HCT116 (cell line): ENCODE measurements around the gene HDGFL3. TPM values are rescaled to one million over a fixed set of nuclear protein-coding genes. Genes with fewer than 3 reads are reported as not detected.

Source experiments
- ATAC-seq: fragments of 200-7000 bp; cut with Tn5 transposase; 2 replicates; pipeline ENCODE4 v1.9.1; 2020; ENCODE audit warnings: mild to moderate bottlenecking, moderate library complexity
- BruUV-seq: library from RNA; stranded (reverse); fragments of 400-500 nt; replicated peaks from 2 replicates; lab custom pipeline; 2021; lab: Mats Ljungman, UMichigan
- CTCF ChIA-PET: fragments of 300-600 bp; sonication (Branson Sonifier 250); formaldehyde crosslinking; loops from one replicate; lab custom pipeline; 2021; ENCODE audit warnings: antibody characterized with exemption; lab: Charles Lee
- POLR2A ChIA-PET: fragments of 300-600, 350-600 bp; sonication (Branson Sonifier 250); formaldehyde crosslinking; loops from one replicate; lab custom pipeline; 2021; ENCODE audit warnings: antibody characterized with exemption; lab: Charles Lee
- RAD21 ChIA-PET, 2 experiments: fragments of 300-600 bp; sonication (Branson Sonifier 250); formaldehyde crosslinking; loops; one replicate each; lab custom pipeline; 2023; ENCODE audit warnings: low total read pairs in 2 of 2; ENCODE audit not compliant: uncharacterized antibody in 2 of 2, unreplicated experiment in 2 of 2, low non-redundant PET in 1 of 2; lab: Charles Lee
- DNase-seq: peaks from one replicate; pipeline ENCODE4 v3.0.0-alpha.2; 2010; ENCODE audit warnings: low read depth, low spot score
- H2AFZ ChIP-seq: fragments of 200-600 bp; shearing (Covaris generic), sonication (generic); 2 replicates; pipeline ENCODE4 v1.6.1; 2017; ENCODE audit warnings: low read depth, mixed run types, mixed read lengths, antibody characterized with exemption, low read length; ENCODE audit not compliant: poor library complexity, severe bottlenecking
- H3K27ac ChIP-seq: 2 replicates; pipeline ENCODE4 v1.5.1; 2012; ENCODE audit warnings: low read depth, low read length
- H3K27me3 ChIP-seq: fragments of 200-600 bp; sonication (generic); 2 replicates; pipeline ENCODE4 v1.6.1; 2016; ENCODE audit warnings: mixed run types, low read length, mixed read lengths; ENCODE audit not compliant: insufficient read depth
- H3K36me3 ChIP-seq, 2 experiments: fragments of 200-500 bp in 1 of 2; fragments of 200-600 bp in 1 of 2; sonication (Bioruptor generic) in 1 of 2; sonication (generic) in 1 of 2; 2 replicates each; pipeline versions ENCODE4 v1.5.1 to v1.6.1; 2014 to 2016; ENCODE audit warnings: low read length in 2 of 2, inconsistent platforms in 1 of 2, mixed read lengths in 1 of 2, mixed run types in 1 of 2; ENCODE audit not compliant: insufficient read depth in 2 of 2, control insufficient read depth in 1 of 2
- H3K4me1 ChIP-seq, 2 experiments: fragments of 200-600 bp in 1 of 2; sonication (generic) in 1 of 2; 2 replicates each; pipeline versions ENCODE4 v1.5.1 to v1.6.1; 2012 to 2017; ENCODE audit warnings: low read length in 2 of 2, inconsistent platforms in 1 of 2, mild to moderate bottlenecking in 1 of 2, mixed read lengths in 1 of 2, mixed run types in 1 of 2, moderate library complexity in 1 of 2; ENCODE audit not compliant: insufficient read depth in 2 of 2, control insufficient read depth in 1 of 2
- H3K4me2 ChIP-seq: fragments of 200-600 bp; sonication (generic); 2 replicates; pipeline ENCODE4 v1.6.1; 2017; ENCODE audit warnings: mixed run types, low read length, mixed read lengths
- H3K4me3 ChIP-seq, 2 experiments: fragments of 200-600 bp in 1 of 2; sonication (generic) in 1 of 2; replicated peaks in 1 of 2; 2 replicates each; pipeline ENCODE4 v1.5.1; 2011 to 2016; ENCODE audit warnings: low read length in 2 of 2, control low read depth in 1 of 2, low read depth in 1 of 2, mild to moderate bottlenecking in 1 of 2, mixed read lengths in 1 of 2, mixed run types in 1 of 2
- H3K79me2 ChIP-seq: fragments of 200-600 bp; sonication (generic); 2 replicates; pipeline ENCODE4 v1.6.1; 2017; ENCODE audit warnings: mild to moderate bottlenecking, mixed run types, low read length, moderate library complexity, mixed read lengths; ENCODE audit not compliant: insufficient read depth
- H3K9ac ChIP-seq: fragments of 200-600 bp; sonication (generic); 2 replicates; pipeline ENCODE4 v1.6.1; 2016; ENCODE audit warnings: low read length, mixed read lengths
- H3K9me2 ChIP-seq: fragments of 200-600 bp; sonication (generic), shearing (Covaris generic); 2 replicates; pipeline ENCODE4 v1.6.1; 2017; ENCODE audit warnings: mixed run types, mild to moderate bottlenecking, moderate library complexity; ENCODE audit not compliant: insufficient read depth
- H3K9me3 ChIP-seq, 2 experiments: fragments of 200-500 bp in 1 of 2; fragments of 200-600 bp in 1 of 2; sonication (Bioruptor generic) in 1 of 2; sonication (generic) in 1 of 2; 2 replicates each; pipeline ENCODE4 v1.6.1; 2014 to 2017; ENCODE audit warnings: low read length in 2 of 2, mixed read lengths in 2 of 2, inconsistent platforms in 1 of 2, low read depth in 1 of 2, mild to moderate bottlenecking in 1 of 2, mixed run types in 1 of 2, moderate library complexity in 1 of 2; ENCODE audit not compliant: control insufficient read depth in 1 of 2, insufficient read depth in 1 of 2
- H4K20me1 ChIP-seq: fragments of 200-600 bp; sonication (generic), shearing (Covaris generic); 2 replicates; pipeline ENCODE4 v1.6.1; 2017; ENCODE audit warnings: mixed run types, mild to moderate bottlenecking, moderate library complexity; ENCODE audit not compliant: insufficient read depth
- ATF3 ChIP-seq: IDR thresholded peaks from 2 replicates; pipeline ENCODE4 v1.6.1; 2012
- CTCF ChIP-seq, 3 experiments: fragments of 200-600 bp in 1 of 3; sonication (generic) in 1 of 3; IDR thresholded peaks in 2 of 3; conservative IDR thresholded peaks in 1 of 3; 2 replicates each; pipeline ENCODE4 v1.5.1; 2012 to 2017; ENCODE audit warnings: low read depth in 2 of 3, low read length in 2 of 3, antibody characterized with exemption in 1 of 3, borderline replicate concordance in 1 of 3, control low read depth in 1 of 3, mild to moderate bottlenecking in 1 of 3, mixed read lengths in 1 of 3, mixed run types in 1 of 3, moderate library complexity in 1 of 3; ENCODE audit not compliant: insufficient read depth in 1 of 3
- EGR1 ChIP-seq: IDR thresholded peaks from 2 replicates; pipeline ENCODE4 v1.6.1; 2012; ENCODE audit warnings: low read depth
- EZH2 ChIP-seq: fragments of 200-600 bp; sonication (generic); IDR thresholded peaks from 2 replicates; pipeline ENCODE4 v1.6.1; 2017; ENCODE audit warnings: antibody characterized with exemption, mixed run types
- MAX ChIP-seq: IDR thresholded peaks from 2 replicates; pipeline ENCODE4 v1.6.1; 2012
- RAD21 ChIP-seq: IDR thresholded peaks from 2 replicates; pipeline ENCODE4 v1.6.1; 2012; ENCODE audit warnings: low read depth, mild to moderate bottlenecking
- SIN3A ChIP-seq: IDR thresholded peaks from 2 replicates; pipeline ENCODE4 v1.6.1; 2012; ENCODE audit warnings: low read depth
- ZBTB33 ChIP-seq: IDR thresholded peaks from 2 replicates; pipeline ENCODE4 v1.6.1; 2011; ENCODE audit warnings: mild to moderate bottlenecking, low read length, moderate library complexity; ENCODE audit not compliant: insufficient replicate concordance; ENCODE audit errors: extremely low read depth
- ZFX ChIP-seq: fragments of 450-650 bp; IDR thresholded peaks from 2 replicates; pipeline ENCODE4 v1.6.1; 2017
- intact Hi-C: fragments of 100-400 bp; cut with micrococcal nuclease; formaldehyde crosslinking; loops from 2 replicates; pipeline ENCODE4 v1.10.0; 2022
- total RNA-seq: library from RNA; stranded (reverse); gene quantifications from one replicate; pipeline ENCODE4 v1.2.1, GENCODE V29; 2021; ENCODE audit not compliant: unreplicated experiment

Gene HDGFL3
- total RNA-seq, 1 experiment from 2014 or later: 0.64 TPM

GRCh38 chr15:83248151-83249029 is 40.8 kb upstream of the HDGFL3 start:
- Histone ChIP-seq H3K4me1 (no peaks in the 10 kb centered on the region), H3K79me2 (no peaks in the 10 kb centered on the region), H3K4me2 (peak overlapping the region; percentile 25; the same call in 1 of the 2 replicates), H3K4me3 (no peak overlapping the region), H3K27ac (no peak overlapping the region), H3K27me3 (no peaks in the 10 kb centered on the region), H3K36me3 (no peaks in the 10 kb centered on the region), H3K9me2 (no peaks in the 10 kb centered on the region), H3K9me3 (no peaks in the 10 kb centered on the region), H2AFZ (peak overlapping the region; percentile 71), H4K20me1 (no peaks in the 10 kb centered on the region), H3K9ac (no peak overlapping the region)
- TF ChIP-seq RAD21 (peak; percentile 94), MAX (no peak), CTCF (IDR thresholded peaks at IDR 0.05 in 2 of 3, conservative IDR thresholded peaks at IDR 0.05 in 1 of 3; ENCODE audit: borderline replicate concordance in 1 of 3, insufficient read depth in 1 of 3, low read depth in 2 of 3, low read length in 2 of 3) (peak; percentile 74 to 92 (median 87))
- ChIA-PET POLR2A (interaction anchor here (1.0 to 2.5 kb wide), 2 partner anchors 132 to 188 kb away, joined by 3 to 12 read pairs; no protein-coding TSS in a partner anchor), RAD21 (interaction anchor here (0.6 to 3.0 kb wide), 11 partner anchors 83 to 317 kb away, joined by 3 to 31 read pairs (median 5); no protein-coding TSS in a partner anchor), CTCF (interaction anchor here (0.6 to 5.3 kb wide), 25 partner anchors 10 to 499 kb away, joined by 3 to 125 read pairs (median 4); partner anchors contain the start of genes C15orf40 and SH3GL3)
- DNase-seq (peak; percentile 67), ATAC-seq (peak; percentile 91)
- intact Hi-C loops: loop anchor here (1.0 to 10.0 kb wide), 5 partner anchors 132 to 789 kb away; no protein-coding TSS in a partner anchor
- BruUV-seq: no TSS peak

GRCh38 chr15:83243634-83244033 is 36.0 kb upstream of the HDGFL3 start:
- Histone ChIP-seq H3K27me3 (no peaks in the 10 kb centered on the region), H3K4me2 (no peak overlapping the region), H3K4me3 (no peak overlapping the region), H3K4me1 (no peaks in the 10 kb centered on the region), H3K79me2 (no peaks in the 10 kb centered on the region), H3K27ac (no peak overlapping the region), H2AFZ (no peak overlapping the region), H3K36me3 (no peaks in the 10 kb centered on the region), H3K9me2 (no peaks in the 10 kb centered on the region), H4K20me1 (no peaks in the 10 kb centered on the region), H3K9ac (no peak overlapping the region), H3K9me3 (no peaks in the 10 kb centered on the region)
- intact Hi-C loops: loop anchor here (10.0 kb wide), 1 partner anchor 481 kb away; no protein-coding TSS in a partner anchor
- DNase-seq (no peak), ATAC-seq (no peak)
- ChIA-PET POLR2A (no interaction called here), CTCF (no interaction called here), RAD21 (no interaction called here)
- no TSS peak for BruUV-seq
- no peak for TF ChIP-seq ATF3
- TF ChIP-seq EGR1: no peak
- TF ChIP-seq ZBTB33: no peak
- TF ChIP-seq SIN3A: no peak
- TF ChIP-seq CTCF (IDR thresholded peaks at IDR 0.05 in 2 of 3, conservative IDR thresholded peaks at IDR 0.05 in 1 of 3; ENCODE audit: borderline replicate concordance in 1 of 3, insufficient read depth in 1 of 3, low read depth in 2 of 3, low read length in 2 of 3): no peak
- TF ChIP-seq ZFX: no peak
- TF ChIP-seq EZH2: no peak
